IPS-NIHi7 (cell line): ENCODE measurements around the gene CARMIL1.
A peak's percentile ranks its signal among the peaks of the same experiment; 100 is the strongest.

Experiments used
- DNase-seq: peaks from one replicate; pipeline ENCODE4 v3.0.0; 2012; ENCODE audit warnings: mixed read lengths; ENCODE audit errors: extremely low spot score

CARMIL1 gene

DNA sequence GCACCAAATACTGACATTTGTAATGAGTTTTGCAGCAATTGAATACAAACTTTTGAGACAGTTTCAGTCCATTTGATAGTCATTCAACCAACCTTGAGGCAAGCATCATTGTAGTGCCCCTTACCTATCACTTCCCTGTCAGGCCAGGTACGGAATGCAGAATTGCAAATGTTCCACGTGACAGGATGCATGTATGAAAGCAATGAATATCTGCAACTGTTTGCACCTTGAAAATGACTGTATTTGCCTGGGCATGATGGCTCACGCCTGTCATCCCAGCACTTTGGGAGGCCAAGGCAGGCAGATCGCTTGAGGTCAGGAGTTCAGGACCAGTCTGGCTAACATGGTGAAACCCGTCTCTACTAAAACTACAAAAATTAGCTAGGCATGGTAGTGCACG, 226.8 kb downstream of the CARMIL1 start:
- no peak for DNase-seq

DNA sequence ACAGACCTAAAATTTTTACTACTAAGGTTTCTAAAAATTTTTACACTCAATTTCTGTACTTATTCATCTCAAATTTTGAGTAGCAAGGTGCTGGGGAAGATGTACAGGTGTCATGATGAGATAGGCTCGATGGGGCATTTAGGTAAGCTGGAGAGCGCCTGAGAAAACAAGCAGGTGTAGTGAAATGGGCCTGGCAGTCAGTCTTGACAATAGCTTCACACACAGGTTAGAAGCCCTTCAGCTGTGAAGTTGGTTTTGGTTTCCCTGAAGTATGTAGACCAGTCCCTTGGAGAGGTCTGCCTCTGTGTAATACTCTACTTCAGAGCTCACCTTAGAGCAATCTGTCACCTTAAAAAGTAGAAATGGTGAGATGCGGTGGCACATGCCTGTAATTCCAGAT, 228.9 kb downstream of the CARMIL1 start:
- DNase-seq, result no peak

DNA sequence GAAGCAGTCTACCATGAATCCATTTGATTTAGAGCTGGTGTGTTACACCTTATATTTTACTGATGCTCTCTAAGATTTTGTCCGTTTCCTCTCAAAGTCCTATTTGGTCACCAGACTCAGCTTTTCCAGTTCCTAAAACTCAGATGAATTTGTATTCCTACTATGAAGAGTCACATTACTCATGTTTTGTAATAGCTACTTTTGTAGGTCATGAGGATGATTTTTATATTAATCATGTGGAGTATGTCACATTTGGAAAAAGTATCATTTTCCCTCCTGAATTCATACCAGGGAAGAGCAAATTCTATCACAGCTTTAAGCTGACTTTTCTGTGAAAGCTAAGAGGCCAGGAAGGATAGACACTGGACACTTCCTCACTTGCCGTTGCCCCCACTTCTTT, 232.2 kb downstream of the CARMIL1 start:
- no peak for DNase-seq

DNA sequence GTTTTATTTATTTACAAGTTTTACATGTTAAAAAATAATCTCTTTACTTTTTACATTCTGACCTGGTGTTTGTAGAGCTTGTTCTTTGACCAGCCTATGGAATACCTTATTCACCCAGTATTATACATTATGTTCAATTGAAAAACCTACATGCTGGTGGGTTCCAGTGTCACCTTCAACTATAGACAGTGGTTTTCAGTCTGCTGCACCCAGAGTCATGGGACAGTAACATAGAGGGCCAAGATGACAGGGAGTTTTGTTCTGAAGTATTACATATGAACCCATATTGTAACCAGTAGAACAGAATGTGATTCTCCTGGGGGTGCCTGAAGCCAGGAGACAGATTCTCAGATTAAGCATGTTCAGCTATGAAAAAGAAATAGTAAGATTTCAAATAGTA, 233.4 kb downstream of the CARMIL1 start:
- DNase-seq, result no peak

DNA sequence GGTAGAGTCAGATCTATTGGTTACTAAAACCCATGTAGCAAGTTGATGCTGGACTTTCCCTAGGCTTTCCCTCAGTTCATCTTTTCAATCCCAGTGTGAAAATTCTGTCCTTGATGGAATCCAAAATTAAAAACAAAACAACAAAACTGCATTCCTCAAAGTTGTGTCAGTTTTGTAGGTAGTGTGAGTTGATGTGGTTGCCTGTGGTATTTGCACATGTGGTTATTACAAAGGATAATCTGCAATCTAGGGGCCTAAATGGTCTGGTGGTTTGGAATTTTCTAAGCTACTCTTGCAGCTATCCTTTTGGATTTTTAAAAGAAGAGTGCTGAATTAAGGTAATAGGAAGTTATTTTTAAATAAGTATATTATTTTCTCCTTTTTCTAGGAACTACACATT, 240.7 kb downstream of the CARMIL1 start:
- no peak for DNase-seq

DNA sequence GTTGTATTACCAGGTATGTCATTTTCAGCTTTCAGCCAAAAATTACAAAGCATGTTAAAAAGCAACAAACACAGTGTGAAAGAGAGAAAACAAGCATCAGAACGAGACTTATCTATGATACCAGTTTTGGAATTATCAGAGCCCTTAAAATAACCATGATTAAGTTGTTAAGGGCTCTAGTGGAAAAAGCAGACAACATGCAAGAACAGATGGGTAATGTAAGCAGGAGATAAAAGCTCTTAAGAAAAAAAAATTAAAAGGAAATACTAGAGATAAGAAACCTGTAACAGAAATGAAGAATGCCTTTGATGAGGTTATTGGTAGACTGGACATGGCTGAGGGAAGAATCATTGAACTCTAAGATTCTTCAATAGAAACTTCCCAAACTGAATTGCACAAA, 245.4 kb downstream of the CARMIL1 start:
- no peak for DNase-seq

DNA sequence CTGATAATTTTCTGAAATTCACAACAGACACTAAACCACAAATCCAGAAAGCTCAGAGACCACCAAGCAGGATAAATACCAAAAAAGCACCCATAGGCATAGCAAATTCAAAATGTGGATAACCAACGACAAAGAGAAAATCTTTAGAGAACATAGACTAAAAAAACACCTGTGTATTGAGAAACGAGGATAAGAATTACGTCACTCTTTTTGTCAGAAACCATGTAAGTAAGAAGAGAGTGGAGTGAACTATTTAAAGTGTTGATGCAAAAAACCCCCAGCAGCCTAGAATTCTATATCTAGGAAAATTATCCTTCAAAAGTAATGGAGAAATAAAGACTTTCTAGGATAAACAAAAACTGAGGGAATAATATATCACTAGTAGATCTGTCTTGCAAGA, 245.9 kb downstream of the CARMIL1 start:
- DNase-seq, result no peak

DNA sequence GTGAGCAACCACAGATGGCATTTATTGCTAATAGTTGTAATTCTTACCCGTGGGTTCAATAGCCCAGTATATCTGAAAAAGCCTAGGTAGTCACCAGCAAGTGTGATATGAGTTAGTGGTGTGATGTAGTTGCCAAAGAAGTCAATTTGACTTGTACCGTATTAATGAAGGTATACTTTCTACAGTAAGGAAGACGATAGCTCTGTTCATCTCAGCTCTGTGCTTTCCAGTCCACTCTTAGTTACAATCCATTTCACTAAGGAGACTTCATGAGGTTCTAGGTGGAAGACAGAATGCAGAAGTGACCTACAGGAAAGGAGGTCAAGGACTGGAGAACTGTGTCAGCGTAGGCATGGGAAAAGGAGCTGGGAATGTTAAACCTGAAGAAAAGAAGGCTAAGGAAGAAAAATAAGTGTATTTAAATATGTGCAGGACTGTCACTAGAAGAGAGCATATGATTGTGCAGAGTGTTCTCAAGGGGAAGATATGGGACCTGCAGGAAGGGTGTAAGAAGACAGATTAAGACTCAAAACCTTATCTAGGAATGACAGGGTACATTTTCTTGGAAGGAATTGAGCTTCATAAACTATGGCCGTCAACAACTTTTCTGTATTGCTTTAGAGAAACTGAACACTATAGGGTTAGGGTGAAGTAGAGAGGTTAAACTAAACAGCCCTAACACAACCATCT, 255.9 kb downstream of the CARMIL1 start:
- DNase-seq, result no peak

DNA sequence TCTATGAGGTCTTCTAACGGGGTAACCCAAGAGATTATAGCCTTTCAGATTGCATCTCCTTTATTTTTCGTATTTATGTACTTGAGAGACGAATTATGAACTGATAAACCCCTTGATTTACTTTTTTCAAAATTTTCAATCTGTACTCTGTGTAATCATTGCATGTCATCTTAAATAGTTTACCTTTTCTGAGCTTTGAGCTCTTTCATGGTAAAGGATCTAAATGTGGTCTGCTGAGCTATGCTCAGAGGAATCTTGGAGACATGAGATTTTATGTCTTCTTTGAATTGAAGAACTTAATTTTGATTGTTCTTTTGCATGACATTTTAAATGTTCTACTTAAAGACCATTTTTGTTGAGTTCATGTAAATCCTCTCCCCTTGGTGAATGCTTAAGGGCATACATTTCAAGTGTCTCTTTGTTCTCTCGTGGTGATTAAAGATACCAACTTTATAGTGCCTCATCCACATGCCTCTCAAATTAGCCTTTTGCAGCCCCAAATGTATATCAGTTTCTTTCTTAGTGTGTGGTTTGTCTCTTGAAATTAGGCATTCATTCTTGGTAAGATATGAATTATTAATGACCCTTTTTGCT, 256.6 kb downstream of the CARMIL1 start:
- DNase-seq, result no peak

DNA sequence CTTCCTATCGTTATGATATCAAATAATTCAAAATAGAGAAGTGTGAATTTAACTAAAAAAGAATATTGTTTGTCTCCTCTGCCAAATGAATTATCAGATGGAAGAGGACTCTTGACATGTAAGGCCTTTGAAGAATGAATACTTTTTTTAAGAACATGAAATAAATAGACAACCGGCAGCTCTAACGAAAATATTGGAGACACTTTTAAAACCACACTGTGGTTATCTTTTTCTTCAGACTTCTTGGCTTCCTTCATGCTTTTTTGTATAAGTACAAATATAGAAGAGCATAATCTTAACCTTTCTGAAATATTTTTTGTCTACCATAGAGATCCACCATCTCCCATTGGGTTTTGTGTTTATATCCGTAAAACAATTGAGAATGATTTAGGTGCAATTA, 257.6 kb downstream of the CARMIL1 start:
- no peak for DNase-seq

DNA sequence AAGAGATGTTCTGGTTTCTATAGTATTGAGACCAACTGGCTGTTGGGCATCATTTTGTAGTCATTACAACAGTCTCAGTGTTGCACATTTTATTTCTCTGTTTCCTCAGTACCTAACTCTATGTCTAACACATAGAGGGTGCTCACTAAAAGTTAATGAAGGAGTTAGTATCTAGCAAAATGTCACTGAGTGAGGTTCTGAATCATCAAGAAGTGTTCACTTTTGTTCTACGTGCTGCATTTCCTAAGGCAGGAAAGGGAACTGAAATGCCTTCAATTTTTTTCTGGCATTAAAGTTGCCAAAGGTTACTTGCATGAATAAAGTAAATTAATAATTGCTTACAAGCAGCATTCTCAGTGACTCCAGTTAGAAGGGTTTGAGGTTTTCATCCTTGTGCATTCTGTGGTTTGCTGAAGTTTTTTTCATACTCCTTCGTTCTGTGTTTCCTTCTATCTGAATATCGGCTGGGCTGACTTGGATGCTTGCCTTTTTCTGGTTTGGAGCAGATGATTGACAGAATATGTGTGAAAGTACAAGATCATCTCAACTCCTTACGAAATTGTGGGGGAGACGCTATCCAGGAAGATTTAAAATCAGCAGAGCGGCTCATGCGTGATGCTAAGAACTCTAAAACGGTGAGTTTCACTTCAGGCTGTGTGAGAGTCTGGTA, 258.3 kb downstream of the CARMIL1 start:
- no peak for DNase-seq

DNA sequence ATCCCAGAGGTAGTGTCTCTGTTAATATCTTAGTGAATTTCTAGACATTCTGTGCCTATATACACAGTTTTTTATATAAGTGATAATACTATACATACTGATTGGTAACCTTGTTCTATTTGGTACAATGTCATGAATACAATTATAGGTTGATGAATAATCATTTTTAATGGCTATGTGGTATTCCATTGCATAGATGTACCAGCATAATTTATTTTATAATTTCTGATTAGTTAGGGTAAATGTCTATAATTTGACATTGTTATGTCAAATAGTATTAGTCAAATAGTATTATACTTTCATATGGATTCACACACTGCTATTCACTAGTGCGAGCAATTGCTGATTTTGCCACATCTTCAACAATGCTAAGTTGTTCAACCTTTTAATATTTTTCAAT, 262.1 kb downstream of the CARMIL1 start:
- DNase-seq, result no peak

DNA sequence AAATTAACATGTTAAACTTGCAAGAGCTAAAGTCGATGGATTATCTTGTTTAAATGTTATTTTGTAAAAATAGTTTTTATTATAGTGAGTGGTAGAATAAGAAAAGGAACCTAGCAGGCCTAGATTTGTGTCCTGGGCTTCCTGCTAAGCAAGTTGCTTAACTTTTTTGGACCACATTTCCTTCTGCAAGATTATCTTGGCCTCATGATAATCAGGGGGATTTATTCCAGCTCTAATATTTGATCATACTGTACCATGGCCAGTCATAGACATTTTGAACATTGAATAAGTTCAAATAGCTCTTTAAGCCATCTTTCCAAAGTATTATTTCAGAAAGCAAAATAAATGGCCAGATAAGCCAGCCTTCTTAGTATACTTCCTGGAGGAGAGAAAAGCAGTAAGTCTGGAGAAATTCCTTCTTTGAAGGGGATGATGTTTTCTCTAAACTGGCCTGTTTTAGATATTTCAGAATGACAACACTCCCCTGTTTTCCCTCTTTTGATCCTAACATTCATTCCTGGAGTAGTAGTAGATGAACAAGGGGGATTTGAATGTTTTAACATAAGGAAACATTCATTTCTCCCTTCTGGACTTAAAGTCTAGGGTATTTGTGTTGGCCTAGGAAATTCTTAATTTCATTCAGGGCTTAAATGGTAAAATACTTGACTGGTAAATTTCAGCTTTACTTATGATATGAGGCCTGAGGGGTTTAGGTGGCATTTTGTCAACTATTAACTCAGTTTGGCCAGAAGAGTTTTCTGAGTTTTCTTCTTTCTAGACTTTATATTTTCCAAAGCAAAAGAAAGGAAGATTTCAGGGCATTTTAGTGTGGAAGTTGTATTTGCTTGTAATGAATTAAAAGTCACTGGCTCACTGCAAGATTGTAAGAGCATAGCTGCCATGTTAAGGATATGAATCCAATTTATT, 264.1 kb downstream of the CARMIL1 start:
- no peak for DNase-seq

DNA sequence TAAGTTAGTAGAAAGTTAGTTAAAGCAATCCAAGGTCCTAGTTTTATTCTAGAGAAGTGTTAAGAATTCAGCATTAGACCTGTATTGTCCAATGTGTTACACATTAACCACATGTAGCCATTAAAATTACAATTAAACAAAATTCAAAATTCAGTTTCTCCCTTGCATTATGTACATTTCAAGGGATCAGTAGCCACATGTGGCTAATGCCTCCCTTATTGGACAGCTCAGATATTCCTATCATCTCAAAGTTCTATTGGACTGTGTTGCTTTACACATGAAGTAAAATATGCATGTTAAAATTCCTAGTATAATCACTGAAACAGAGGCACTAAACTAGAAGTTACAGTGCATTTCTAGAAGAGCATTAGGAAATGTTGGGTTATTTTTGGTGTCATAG, 265.7 kb downstream of the CARMIL1 start:
- no peak for DNase-seq

DNA sequence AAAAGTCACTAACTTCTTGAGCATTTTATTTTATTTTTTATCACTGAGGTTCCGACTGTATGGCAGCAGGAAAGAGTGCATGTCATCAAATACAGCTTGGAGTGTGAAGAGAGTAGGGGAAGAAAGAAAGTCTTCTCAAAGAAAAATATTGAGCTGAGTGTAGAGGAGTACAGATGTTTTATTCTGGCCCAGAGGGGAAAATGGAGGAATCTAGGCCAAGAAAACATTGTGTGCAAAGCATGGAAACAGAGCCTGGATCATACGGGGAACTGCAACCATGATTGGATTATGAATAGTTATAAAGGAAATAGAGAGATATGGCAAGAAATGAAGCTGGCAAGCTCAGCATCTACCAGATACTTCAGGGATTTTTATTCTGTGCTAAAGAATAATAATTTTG, 268.6 kb downstream of the CARMIL1 start:
- DNase-seq, result no peak

DNA sequence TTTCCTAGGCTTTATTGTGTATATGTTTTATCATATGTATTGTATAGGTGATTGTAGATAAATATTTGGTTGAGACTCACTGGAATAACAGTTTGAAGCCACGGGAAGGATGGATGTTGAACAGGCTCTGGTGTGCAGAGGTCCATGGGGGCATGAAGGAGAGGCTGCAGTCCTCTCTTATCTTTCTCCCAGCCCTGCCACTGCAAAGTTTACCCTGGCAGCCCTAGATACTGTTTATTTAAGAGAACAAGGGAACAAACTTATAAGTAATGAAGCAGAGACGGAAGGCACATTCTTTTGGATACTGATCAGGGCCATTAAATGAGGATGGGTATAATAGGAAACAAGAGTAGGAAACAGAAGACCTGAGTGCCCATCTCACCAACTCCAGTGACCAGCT, 269.3 kb downstream of the CARMIL1 start:
- no peak for DNase-seq

DNA sequence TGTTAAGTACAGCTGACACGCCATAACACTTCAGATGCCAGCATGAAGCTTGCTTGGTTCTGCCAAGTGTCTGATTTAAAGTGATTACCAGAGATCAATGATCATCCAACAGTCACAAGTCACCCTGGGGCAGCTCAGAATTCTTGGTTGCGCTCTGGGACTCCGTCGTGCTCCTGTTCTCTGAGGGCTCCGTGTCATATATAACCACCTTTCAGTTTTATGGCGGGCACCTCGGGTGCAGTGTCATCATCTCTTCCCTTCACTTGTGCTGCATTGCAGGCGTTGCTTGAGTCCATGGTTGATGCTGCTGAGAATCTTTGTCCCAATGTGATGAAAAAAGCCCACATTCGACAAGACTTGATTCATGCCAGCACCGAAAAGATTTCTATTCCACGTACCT, 271.5 kb downstream of the CARMIL1 start:
- DNase-seq, result no peak

DNA sequence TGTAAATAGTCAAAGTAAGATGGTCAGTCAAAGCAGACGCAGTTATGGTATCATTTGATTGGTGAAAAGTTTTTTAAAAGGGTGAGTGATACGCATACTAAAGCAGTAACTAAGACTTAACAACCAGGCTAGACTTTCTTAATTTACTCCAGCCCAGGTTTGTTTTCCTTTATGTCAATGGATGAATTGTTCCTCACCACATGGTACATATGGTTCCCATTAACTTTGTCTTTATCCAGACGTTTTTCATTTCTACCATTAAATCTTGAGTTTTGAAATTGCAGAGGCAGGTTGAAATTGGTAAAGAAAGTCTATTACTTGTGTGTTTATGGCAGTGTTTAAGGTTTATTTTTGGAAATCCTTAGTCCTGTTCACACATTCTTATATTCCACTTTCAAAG, 274.3 kb downstream of the CARMIL1 start:
- no peak for DNase-seq

DNA sequence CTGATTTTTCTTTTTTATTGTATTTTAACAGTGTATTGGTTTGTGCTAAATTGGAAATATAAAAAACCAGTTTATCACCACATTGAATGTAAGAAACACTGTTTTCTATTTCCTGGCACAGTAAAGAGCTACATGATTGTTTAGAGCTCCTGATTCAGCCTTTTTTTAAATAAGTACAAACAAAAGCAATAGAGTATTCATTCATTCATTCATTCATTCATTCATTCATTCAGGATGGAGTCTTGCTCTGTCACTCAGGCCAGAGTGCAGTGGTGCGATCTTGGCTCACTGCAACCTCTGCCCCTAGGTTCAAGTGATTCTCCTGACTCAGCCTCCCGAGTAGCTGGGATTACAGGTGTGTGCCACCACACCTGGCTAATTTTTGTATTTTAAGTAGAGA, 276.0 kb downstream of the CARMIL1 start:
- no peak for DNase-seq

DNA sequence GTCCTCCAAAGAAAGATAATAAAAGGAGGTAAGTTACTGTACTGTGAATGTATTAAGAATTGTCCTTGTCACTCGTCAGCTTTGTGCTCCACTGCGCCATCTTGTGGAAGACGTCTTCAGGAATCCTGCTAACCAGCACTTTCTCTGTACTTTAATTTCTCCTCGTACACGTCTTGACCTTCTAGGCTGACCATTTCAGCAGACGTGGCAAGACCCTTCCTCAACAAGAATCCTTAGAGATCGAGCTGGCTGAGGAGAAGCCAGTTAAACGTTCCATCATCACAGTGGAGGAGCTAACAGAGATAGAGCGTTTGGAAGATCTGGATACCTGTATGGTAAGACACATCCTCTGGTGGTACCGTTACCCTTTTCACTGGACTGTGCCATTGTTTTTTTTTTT, 277.3 kb downstream of the CARMIL1 start:
- peak; percentile 69 for DNase-seq

DNA sequence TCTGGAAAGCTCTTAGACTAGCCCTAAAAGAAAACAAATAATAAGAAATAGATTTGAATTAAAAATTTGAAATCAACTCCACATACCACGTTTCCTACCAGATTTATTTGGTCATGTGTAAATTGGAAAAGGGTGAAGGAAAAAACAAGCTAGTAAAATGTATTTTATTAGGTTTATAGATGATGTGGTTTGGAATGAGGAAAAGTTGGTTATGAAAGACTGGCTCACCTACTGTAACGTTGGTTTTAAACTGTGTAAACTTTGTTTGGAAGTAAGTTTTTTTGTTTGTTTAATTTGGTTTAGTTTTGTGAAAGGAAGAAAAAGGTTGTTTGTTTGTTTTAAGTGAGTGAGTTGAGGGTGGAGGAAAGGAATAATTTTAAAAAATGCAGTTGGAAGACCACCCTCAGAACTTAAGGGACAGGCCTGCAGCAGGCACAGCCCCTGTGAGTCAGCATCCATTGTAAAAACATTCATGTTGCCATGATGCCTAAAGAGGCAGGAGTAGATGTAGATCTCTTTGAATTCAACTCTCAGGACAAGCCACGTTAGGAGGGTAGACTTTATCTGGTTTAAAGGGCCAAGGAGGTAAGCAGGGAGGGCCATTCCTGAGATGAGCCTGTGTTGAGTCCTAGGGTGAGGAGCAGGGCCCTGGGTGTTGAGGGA, 279.1 kb downstream of the CARMIL1 start:
- DNase-seq, result peak; percentile 13

DNA sequence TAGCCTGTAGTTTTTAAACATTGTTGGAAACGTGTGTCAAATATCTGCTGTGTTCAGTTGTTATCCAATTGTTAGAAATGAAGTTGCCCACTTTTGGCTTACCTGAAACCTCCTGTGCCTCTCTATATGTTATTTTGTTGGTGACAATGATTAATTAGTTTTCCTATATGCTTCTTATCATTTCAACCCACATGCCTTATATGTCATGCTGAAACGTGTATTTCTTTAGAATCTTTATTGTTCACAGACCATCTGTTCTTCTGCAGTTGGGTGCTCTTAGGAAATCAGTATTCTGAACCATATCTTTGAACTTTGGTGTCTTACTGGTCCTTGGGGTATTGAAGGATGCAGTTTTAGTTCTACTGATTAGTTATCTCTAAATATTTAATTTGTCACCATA, 281.7 kb downstream of the CARMIL1 start:
- DNase-seq, result no peak
